ENCODE results near the gene ABTB1. TPM values are rescaled to one million over a fixed set of nuclear protein-coding genes. Genes with fewer than 3 reads are reported as not detected.

ABTB1 gene
- total and polyA plus RNA-seq, 4 donors: 9.7 to 14.1 (median 10.9) TPM

GRCh38 chr3:127673191-127674100 is 694 bp downstream of the ABTB1 start:
- Histone ChIP-seq H3K9ac (ENCODE audit: low read depth in 1 of 2, low read length in 2 of 2) (peak overlapping the region; percentile 30 to 50), H3K36me3 (ENCODE audit: control insufficient read depth in 4 of 4, insufficient read depth in 3 of 4, low read depth in 1 of 4, low read length in 3 of 4) (peaks cover 0 to 14% (median 4%) of the 10 kb centered on the region in 4 donors), H3K27ac (ENCODE audit: low read depth in 1 of 2, low read length in 2 of 2) (peak overlapping the region; percentile 38 to 62), H3K9me3 (ENCODE audit: control insufficient read depth in 4 of 4, low read length in 3 of 4) (no peaks in the 10 kb centered on the region), H3K4me1 (ENCODE audit: control insufficient read depth in 4 of 4, insufficient read depth in 4 of 4, low read length in 3 of 4) (peaks cover 5 to 14% (median 8%) of the 10 kb centered on the region in 4 donors), H3K27me3 (ENCODE audit: control insufficient read depth in 4 of 4, insufficient read depth in 4 of 4, low read length in 3 of 4) (no peaks in the 10 kb centered on the region), H3K4me3 (ENCODE audit: low read depth in 1 of 3, low read length in 3 of 3) (peak overlapping the region; percentile 74 to 95 (median 86))
- DNase-seq (ENCODE audit: low spot score): peak; percentile 63
- 25% methylated on average over 51 of the region's 51 CpGs for WGBS
- TF ChIP-seq YY1 (IDR thresholded peaks at IDR 0.05) (no peak), CTCF (IDR thresholded peaks at IDR 0.05; ENCODE audit: low read depth, low read length, missing input control) (no peak), RXRA (IDR thresholded peaks at IDR 0.05) (no peak), RAD21 (IDR thresholded peaks at IDR 0.05) (no peak), MAX (IDR thresholded peaks at IDR 0.05) (no peak)

GRCh38 chr3:127674101-127674721 is 1.5 kb downstream of the ABTB1 start:
- 90% methylated on average over 17 of the region's 17 CpGs for WGBS
- TF ChIP-seq RXRA (IDR thresholded peaks at IDR 0.05) (no peak), JUND (IDR thresholded peaks at IDR 0.05) (no peak), EGR1 (IDR thresholded peaks at IDR 0.05; ENCODE audit: low read depth in 2 of 2) (no peak), REST (IDR thresholded peaks at IDR 0.05) (no peak), GABPA (IDR thresholded peaks at IDR 0.05 in 1 of 2, conservative IDR thresholded peaks at IDR 0.05 in 1 of 2) (no peak), HNF4G (IDR thresholded peaks at IDR 0.05) (no peak), SP1 (IDR thresholded peaks at IDR 0.05) (no peak), FOXA2 (IDR thresholded peaks at IDR 0.05) (no peak), CTCF (IDR thresholded peaks at IDR 0.05; ENCODE audit: low read depth, low read length, missing input control) (no peak), RAD21 (IDR thresholded peaks at IDR 0.05) (no peak), YY1 (IDR thresholded peaks at IDR 0.05) (no peak), HNF4A (conservative IDR thresholded peaks at IDR 0.05) (no peak), MAX (IDR thresholded peaks at IDR 0.05) (no peak), FOXA1 (IDR thresholded peaks at IDR 0.05) (no peak), TAF1 (conservative IDR thresholded peaks at IDR 0.05) (no peak), ATF3 (IDR thresholded peaks at IDR 0.05) (no peak), NR2F2 (IDR thresholded peaks at IDR 0.05) (no peak), ZBTB33 (IDR thresholded peaks at IDR 0.05) (no peak)
- Histone ChIP-seq H3K27ac (ENCODE audit: low read depth in 1 of 2, low read length in 2 of 2) (no peak overlapping the region), H3K27me3 (ENCODE audit: control insufficient read depth in 4 of 4, insufficient read depth in 4 of 4, low read length in 3 of 4) (no peaks in the 10 kb centered on the region), H3K36me3 (ENCODE audit: control insufficient read depth in 4 of 4, insufficient read depth in 3 of 4, low read depth in 1 of 4, low read length in 3 of 4) (peaks cover 0 to 20% (median 4%) of the 10 kb centered on the region in 4 donors), H3K4me1 (ENCODE audit: control insufficient read depth in 4 of 4, insufficient read depth in 4 of 4, low read length in 3 of 4) (peaks cover 5 to 14% (median 8%) of the 10 kb centered on the region in 4 donors), H3K9me3 (ENCODE audit: control insufficient read depth in 4 of 4, low read length in 3 of 4) (no peaks in the 10 kb centered on the region), H3K9ac (ENCODE audit: low read depth in 1 of 2, low read length in 2 of 2) (no peak overlapping the region), H3K4me3 (ENCODE audit: low read depth in 1 of 3, low read length in 3 of 3) (peak overlapping the region in 2 of 3 donors; percentile 9 to 95)
- DNase-seq (ENCODE audit: low spot score): no peak

Data from liver (tissue), 9 donors.